PC-3 (cell line): ENCODE data around the gene ZFHX3.

Experiments
- CTCF ChIP-seq: fragments of 300-600 bp; sonication (generic); conservative IDR thresholded peaks from 2 replicates; pipeline ENCODE4 v1.5.1; 2017; ENCODE audit warnings: antibody characterized with exemption, low read depth, mild to moderate bottlenecking, low read length
- EZH2 ChIP-seq: fragments of 300-600 bp; sonication (generic); IDR thresholded peaks from one replicate; pipeline ENCODE4 v1.6.1; 2017; ENCODE audit warnings: antibody characterized with exemption, mild to moderate bottlenecking, low read length; ENCODE audit not compliant: unreplicated experiment
- EZH2phosphoT487 ChIP-seq: fragments of 300-600 bp; sonication (generic); IDR thresholded peaks from 2 replicates; pipeline ENCODE4 v1.6.1; 2018; ENCODE audit warnings: mild to moderate bottlenecking, antibody characterized with exemption, low read length, borderline replicate concordance

GRCh38 chr16:72788269-72788809 is 259.6 kb downstream of the ZFHX3 start:
- no peak for TF ChIP-seq CTCF
- TF ChIP-seq EZH2 = no peak
- no peak for TF ChIP-seq EZH2phosphoT487
